Measurements from ENCODE around the gene BUB1. TPM values are rescaled to one million over a fixed set of nuclear protein-coding genes. Genes with fewer than 3 reads are reported as not detected.
"Not testable (repeated sequence)": the region's sequence is repeated elsewhere in the genome, so short reads cannot be mapped to it uniquely, and the experiment has no call there.

BUB1 gene
- polyA plus RNA-seq, 4 donors: 20.2 to 24.8 (median 23.5) TPM

DNA sequence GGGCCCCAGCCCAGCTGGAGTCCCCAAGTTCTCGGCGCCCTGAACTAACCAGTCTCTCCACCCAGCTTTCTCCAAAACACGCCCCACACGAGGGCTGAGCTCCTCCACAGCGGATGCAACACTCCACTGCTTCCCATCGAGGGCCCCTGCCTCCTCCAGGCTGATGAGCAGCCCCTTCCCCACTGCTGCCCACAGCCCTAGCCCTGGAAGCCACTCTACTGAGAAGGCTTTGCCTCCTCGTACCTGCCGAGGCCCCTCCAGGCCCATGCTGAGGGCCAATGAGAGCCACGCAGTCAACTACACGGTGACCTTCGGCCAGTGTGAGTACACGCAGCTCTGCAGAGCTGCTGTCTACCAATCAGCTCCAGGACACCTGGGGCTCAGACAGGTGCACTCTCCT, 72.8 kb downstream of the BUB1 start:
- DNase-seq (ENCODE audit: low read depth in 4 of 4, low spot score in 3 of 4): not testable (repeated sequence)

DNA sequence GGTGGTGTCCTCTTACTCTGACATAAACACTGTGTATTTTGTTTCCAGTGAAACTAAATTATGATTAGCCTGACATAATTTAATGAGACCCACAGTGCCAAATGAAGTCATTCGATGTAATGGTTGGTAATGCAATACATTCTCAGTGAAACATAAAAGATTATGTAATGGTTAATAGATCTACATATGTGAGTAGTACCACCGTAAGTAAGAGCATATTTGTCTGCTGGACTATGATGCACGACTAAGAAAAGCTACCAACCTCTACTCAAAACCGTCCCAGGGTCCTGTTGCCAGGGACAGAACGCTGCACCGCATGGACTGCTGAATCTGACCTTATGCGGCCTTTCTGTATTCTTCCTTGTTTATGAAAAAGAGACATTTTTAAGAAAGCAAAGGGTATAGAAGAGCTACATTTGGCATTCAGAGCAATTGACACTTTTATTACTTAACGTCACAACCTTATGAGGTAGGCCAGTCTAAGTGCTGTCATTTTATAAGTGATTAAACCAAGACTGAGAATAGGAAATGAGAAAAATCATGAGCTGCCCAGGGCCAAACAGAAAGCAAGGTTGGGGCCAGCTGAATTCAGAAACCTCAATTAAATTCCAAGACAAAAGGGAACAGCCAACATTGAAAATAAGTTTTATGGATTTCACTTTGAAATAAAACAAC, 73.8 kb downstream of the BUB1 start:
- DNase-seq (ENCODE audit: low read depth in 4 of 4, low spot score in 3 of 4): not testable (repeated sequence)

DNA sequence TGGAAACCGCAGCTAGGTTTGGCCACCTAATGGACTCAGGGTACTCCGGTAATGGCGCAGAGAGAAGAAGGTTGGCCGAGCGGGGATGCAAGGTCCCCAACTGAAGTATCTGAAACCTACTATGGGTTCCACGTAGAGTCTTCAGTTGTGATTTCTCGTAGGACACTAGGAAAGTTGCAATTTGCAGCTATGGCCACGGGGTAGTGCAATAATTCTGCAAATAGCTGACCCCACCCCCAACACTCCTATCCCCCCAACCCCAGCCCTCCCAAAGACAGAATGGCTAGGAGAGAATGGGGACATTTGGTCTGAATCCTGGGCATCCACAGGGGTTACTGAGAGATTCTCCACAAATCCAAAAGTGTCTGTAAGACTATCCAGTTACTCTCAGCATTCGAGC, 75.7 kb downstream of the BUB1 start:
- not testable (repeated sequence) for DNase-seq (ENCODE audit: low read depth in 4 of 4, low spot score in 3 of 4)

DNA sequence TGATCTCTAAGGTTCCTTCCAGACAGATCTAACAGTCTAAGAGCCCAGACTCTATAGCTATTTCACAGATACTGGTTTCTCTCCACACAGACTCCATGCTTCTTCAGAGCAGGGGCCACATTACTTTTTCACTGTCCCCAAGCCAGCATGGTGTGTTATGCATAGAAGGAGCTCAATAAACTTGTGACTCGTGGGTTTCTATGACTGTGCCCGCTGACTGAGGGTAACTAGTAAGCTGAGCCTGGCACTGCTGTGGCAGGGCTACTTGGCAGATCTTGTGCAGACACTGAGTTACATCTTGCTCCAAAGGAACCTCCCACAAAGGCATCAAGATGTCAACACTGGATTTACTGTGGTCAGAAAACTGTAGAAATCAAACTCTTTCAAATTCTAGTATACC, 85.9 kb downstream of the BUB1 start:
- not testable (repeated sequence) for DNase-seq (ENCODE audit: low read depth in 4 of 4, low spot score in 3 of 4)

DNA sequence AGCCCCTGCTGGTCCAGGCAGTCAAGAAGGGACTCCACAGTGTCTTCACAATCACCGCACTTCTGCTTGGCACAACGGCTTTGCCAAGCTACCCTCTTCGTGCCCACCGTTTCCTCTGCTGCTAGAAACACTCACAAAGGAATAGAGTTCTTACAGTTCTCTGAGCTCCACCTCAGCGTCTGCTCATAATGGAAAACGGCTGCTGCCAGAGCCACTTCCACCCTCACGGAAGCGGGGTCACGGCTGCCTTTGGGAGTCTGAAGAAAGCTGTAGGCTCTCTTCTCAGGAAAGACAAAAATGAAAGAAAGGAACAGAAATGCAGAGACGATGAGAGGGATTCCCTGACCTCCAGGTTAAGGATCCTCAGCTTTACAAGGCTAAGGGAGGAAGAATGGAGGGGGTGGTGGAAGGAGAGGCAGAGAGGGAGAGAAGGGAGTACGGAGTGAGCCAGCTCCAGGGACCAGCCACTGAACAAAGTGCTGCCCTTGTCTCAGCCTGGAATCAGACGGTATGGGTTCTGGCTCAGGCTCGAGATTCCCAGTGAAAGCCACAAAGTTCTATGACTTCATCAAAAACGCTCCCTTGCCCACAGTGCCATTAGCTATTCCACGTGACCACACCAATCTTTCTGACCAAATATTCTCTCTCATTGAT, 88.1 kb downstream of the BUB1 start:
- DNase-seq (ENCODE audit: low read depth in 4 of 4, low spot score in 3 of 4): not testable (repeated sequence)

DNA sequence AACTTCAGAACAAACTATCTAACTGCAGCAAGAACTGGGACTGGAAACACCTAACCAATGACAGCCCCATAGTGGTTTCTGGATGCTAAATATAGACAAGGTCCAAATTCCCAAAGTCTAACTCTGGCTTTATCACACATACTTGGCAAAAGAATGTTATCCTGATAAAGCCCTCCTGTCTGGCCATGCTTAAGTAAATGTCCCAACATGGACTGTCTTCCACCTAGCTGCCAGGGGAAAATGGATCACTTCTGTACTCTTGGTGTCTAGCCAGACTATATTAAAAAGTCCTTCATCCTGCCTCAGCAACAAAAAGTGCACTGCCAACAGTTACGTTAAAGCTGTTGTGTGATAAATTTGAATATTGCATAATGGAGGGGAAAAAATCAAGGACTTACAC, 89.3 kb downstream of the BUB1 start:
- not testable (repeated sequence) for DNase-seq (ENCODE audit: low read depth in 4 of 4, low spot score in 3 of 4)

Other genes starting within 250 kb of the BUB1 start
- 1 to 10 TPM in 3 of 4 donors, under 1 TPM in 1; 0.46 to 1.5 (median 1.4) TPM for gene LIMS4, start 205.2 kb downstream of the BUB1 start, polyA plus RNA-seq (ENCODE audit: insufficient read length in 4 of 4)
- 10 to 100 TPM; 32.3 to 46.5 (median 36.3) TPM for gene RGPD6, start 100.8 kb downstream of the BUB1 start, polyA plus RNA-seq (ENCODE audit: insufficient read length in 4 of 4)
- gene ACOXL, start 54.5 kb upstream of the BUB1 start, polyA plus RNA-seq (ENCODE audit: insufficient read length in 4 of 4): 1 to 10 TPM in 1 of 4 donors, under 1 TPM in 3; 0.31 to 1.6 (median 0.72) TPM

Measured in left renal pelvis (tissue), 4 donors.